ENCODE data around the gene KLHL29.

The KLHL29 gene

GRCh38 chr2:23632831-23633395 is 247.9 kb downstream of the KLHL29 start:
- no peak for DNase-seq (ENCODE audit: low read depth)

GRCh38 chr2:23633966-23634365 is 249.0 kb downstream of the KLHL29 start:
- no peak for DNase-seq (ENCODE audit: low read depth)

GRCh38 chr2:23635442-23636340 is 250.7 kb downstream of the KLHL29 start:
- no peak for DNase-seq (ENCODE audit: low read depth)

- no peak for DNase-seq (ENCODE audit: low read depth)
These were observed 251.4 kb downstream of the KLHL29 start for GRCh38 chr2:23636426-23636825.

GRCh38 chr2:23637011-23637778 is 252.2 kb downstream of the KLHL29 start:
- DNase-seq (ENCODE audit: low read depth): no peak

- DNase-seq (ENCODE audit: low read depth): no peak
These were observed 254.5 kb downstream of the KLHL29 start for GRCh38 chr2:23639406-23639982.

GRCh38 chr2:23640711-23641110 is 255.7 kb downstream of the KLHL29 start:
- DNase-seq (ENCODE audit: low read depth): no peak

GRCh38 chr2:23642516-23642915 is 257.5 kb downstream of the KLHL29 start:
- DNase-seq (ENCODE audit: low read depth): no peak

GRCh38 chr2:23645230-23645808 is 260.3 kb downstream of the KLHL29 start:
- no peak for DNase-seq (ENCODE audit: low read depth)

- no peak for DNase-seq (ENCODE audit: low read depth)
These were observed 262.6 kb downstream of the KLHL29 start for GRCh38 chr2:23647563-23647962.

- no peak for DNase-seq (ENCODE audit: low read depth)
These were observed 264.3 kb downstream of the KLHL29 start for GRCh38 chr2:23649303-23649702.

- no peak for DNase-seq (ENCODE audit: low read depth)
These were observed 264.8 kb downstream of the KLHL29 start for GRCh38 chr2:23649819-23650218.

- no peak for DNase-seq (ENCODE audit: low read depth)
These were observed 266.5 kb downstream of the KLHL29 start for GRCh38 chr2:23651187-23652080.

- no peak for DNase-seq (ENCODE audit: low read depth)
These were observed 268.3 kb downstream of the KLHL29 start for GRCh38 chr2:23653326-23653725.

- no peak for DNase-seq (ENCODE audit: low read depth)
These were observed 269.8 kb downstream of the KLHL29 start for GRCh38 chr2:23654756-23655155.

- no peak for DNase-seq (ENCODE audit: low read depth)
These were observed 271.1 kb downstream of the KLHL29 start for GRCh38 chr2:23655934-23656596.

- DNase-seq (ENCODE audit: low read depth): no peak
These were observed 271.6 kb downstream of the KLHL29 start for GRCh38 chr2:23656597-23656973.

- no peak for DNase-seq (ENCODE audit: low read depth)
These were observed 272.4 kb downstream of the KLHL29 start for GRCh38 chr2:23657371-23657770.

GRCh38 chr2:23657934-23658333 is 273.0 kb downstream of the KLHL29 start:
- no peak for DNase-seq (ENCODE audit: low read depth)

- DNase-seq (ENCODE audit: low read depth): no peak
These were observed 273.5 kb downstream of the KLHL29 start for GRCh38 chr2:23658466-23658942.

All from stimulated activated CD8-positive, alpha-beta memory T cell treated with anti-CD3 and anti-CD28 coated beads, Interleukin-7, amount 100 ng/mL, for 24 hours (primary cell).